GM23338 (cell line): ENCODE measurements around the gene PLD6. TPM values are rescaled to one million over a fixed set of nuclear protein-coding genes. Genes with fewer than 3 reads are reported as not detected.

ENCODE experiments used
- ATAC-seq: fragments of 200-7000 bp; cut with Tn5 transposase; 3 replicates; pipeline ENCODE4 v1.9.1; 2020
- DNase-seq: peaks from one replicate; pipeline ENCODE4 v3.0.0-alpha.2; 2015; ENCODE audit warnings: low spot score
- H2AFZ ChIP-seq: fragments of 200-600 bp; sonication (generic); 2 replicates; pipeline ENCODE4 v1.8.0; 2016; ENCODE audit warnings: antibody characterized with exemption, mild to moderate bottlenecking, moderate library complexity
- H3F3A ChIP-seq: fragments of 200-600 bp; sonication (generic); replicated peaks from 2 replicates; pipeline ENCODE4 v1.8.0; 2017; ENCODE audit warnings: antibody characterized with exemption, mixed run types, low read depth
- H3K27ac ChIP-seq: fragments of 200-600 bp; sonication (generic); 2 replicates; pipeline ENCODE4 v1.6.1; 2016; ENCODE audit warnings: low read depth
- H3K27me3 ChIP-seq: fragments of 200-600 bp; sonication (generic); 2 replicates; pipeline ENCODE4 v1.8.0; 2016; ENCODE audit warnings: mild to moderate bottlenecking, mixed run types, moderate library complexity; ENCODE audit not compliant: insufficient read depth
- H3K36me3 ChIP-seq: fragments of 200-600 bp; sonication (generic); 2 replicates; pipeline ENCODE4 v1.8.0; 2016; ENCODE audit warnings: mild to moderate bottlenecking; ENCODE audit not compliant: insufficient read depth
- H3K4me1 ChIP-seq: fragments of 200-600 bp; sonication (generic); 2 replicates; pipeline ENCODE4 v1.8.0; 2016; ENCODE audit warnings: mild to moderate bottlenecking, moderate library complexity; ENCODE audit not compliant: insufficient read depth
- H3K4me2 ChIP-seq: fragments of 200-600 bp; sonication (generic); 2 replicates; pipeline ENCODE4 v1.7.1; 2017; ENCODE audit warnings: mixed run types
- H3K4me3 ChIP-seq: fragments of 200-600 bp; sonication (generic); 2 replicates; pipeline ENCODE4 v1.6.1; 2016; ENCODE audit warnings: mixed run types
- H3K79me2 ChIP-seq: fragments of 200-600 bp; sonication (generic); replicated peaks from 2 replicates; pipeline ENCODE4 v1.8.0; 2017; ENCODE audit warnings: mild to moderate bottlenecking; ENCODE audit not compliant: insufficient read depth
- H3K9me2 ChIP-seq: fragments of 200-600 bp; sonication (generic); 2 replicates; pipeline ENCODE4 v1.8.0; 2017; ENCODE audit not compliant: insufficient read depth
- H4K20me1 ChIP-seq: fragments of 200-600 bp; sonication (generic); replicated peaks from 2 replicates; pipeline ENCODE4 v1.8.0; 2017; ENCODE audit warnings: mild to moderate bottlenecking; ENCODE audit not compliant: insufficient read depth
- H3K27ac Mint-ChIP-seq: 2 replicates; pipeline ENCODE4 v1.8.0; 2020; ENCODE audit warnings: inconsistent platforms, mild to moderate bottlenecking, moderate library complexity, mixed read lengths
- H3K27me3 Mint-ChIP-seq: 3 replicates; pipeline ENCODE4 v1.8.0; 2022; ENCODE audit warnings: low read depth, mild to moderate bottlenecking, moderate library complexity, mixed read lengths, inconsistent platforms; ENCODE audit not compliant: insufficient read depth, poor library complexity
- H3K36me3 Mint-ChIP-seq: 3 replicates; pipeline ENCODE4 v1.8.0; 2021; ENCODE audit warnings: low read depth, mild to moderate bottlenecking, inconsistent platforms, moderate library complexity, mixed read lengths
- H3K4me1 Mint-ChIP-seq: 3 replicates; pipeline ENCODE4 v1.8.0; 2020; ENCODE audit warnings: mild to moderate bottlenecking, inconsistent platforms, mixed read lengths
- H3K4me3 Mint-ChIP-seq: 3 replicates; pipeline ENCODE4 v1.8.0; 2021; ENCODE audit warnings: moderate library complexity, mild to moderate bottlenecking, inconsistent platforms, mixed read lengths
- H3K9me3 Mint-ChIP-seq: 3 replicates; pipeline ENCODE4 v1.8.0; 2020; ENCODE audit warnings: moderate library complexity, mild to moderate bottlenecking, inconsistent platforms, mixed read lengths
- CREB1 ChIP-seq: fragments of 250-450 bp; sonication (Bioruptor Pico); IDR thresholded peaks from 2 replicates; pipeline ENCODE4 v1.5.0; 2020; ENCODE audit warnings: low read depth, mild to moderate bottlenecking, moderate library complexity
- EZH2 ChIP-seq: fragments of 200-600 bp; sonication (generic); IDR thresholded peaks from one replicate; pipeline ENCODE4 v1.8.0; 2017; ENCODE audit warnings: antibody characterized with exemption, mild to moderate bottlenecking, low read depth; ENCODE audit not compliant: unreplicated experiment
- EZH2phosphoT487 ChIP-seq: fragments of 200-600 bp; sonication (generic); IDR thresholded peaks from one replicate; pipeline ENCODE4 v1.8.1; 2018; ENCODE audit warnings: antibody characterized with exemption; ENCODE audit not compliant: unreplicated experiment
- JUNB ChIP-seq: IDR thresholded peaks from one replicate; pipeline ENCODE4 v1.6.1; 2016; ENCODE audit warnings: antibody characterized with exemption; ENCODE audit not compliant: unreplicated experiment
- NANOG ChIP-seq: IDR thresholded peaks from 2 replicates; pipeline ENCODE4 v1.6.1; 2016; ENCODE audit warnings: antibody characterized with exemption, borderline replicate concordance
- POLR2AphosphoS5 ChIP-seq: IDR thresholded peaks from 2 replicates; pipeline ENCODE4 v1.6.1; 2016; ENCODE audit warnings: antibody characterized with exemption, low read depth
- REST ChIP-seq: IDR thresholded peaks from one replicate; pipeline ENCODE4 v1.6.1; 2018; ENCODE audit warnings: antibody characterized with exemption; ENCODE audit not compliant: unreplicated experiment
- STAT1 ChIP-seq: IDR thresholded peaks from one replicate; pipeline ENCODE4 v1.6.1; 2016; ENCODE audit warnings: antibody characterized with exemption; ENCODE audit not compliant: unreplicated experiment
- ZNF114 ChIP-seq: fragments of 250-450 bp; sonication (Bioruptor Pico); IDR thresholded peaks from 2 replicates; pipeline ENCODE4 v1.5.0; 2020; ENCODE audit warnings: mild to moderate bottlenecking, moderate library complexity
- ZNF331 ChIP-seq: fragments of 250-450 bp; sonication (Bioruptor Pico); IDR thresholded peaks from 2 replicates; pipeline ENCODE4 v1.5.0; 2020; ENCODE audit warnings: low read depth, mild to moderate bottlenecking, moderate library complexity
- polyA plus RNA-seq: library from polyadenylated mRNA; unstranded; fragments of >200 nt; fragmentation: Nextera tagmentation; extraction: Ambion mirVana; gene quantifications from 2 replicates; pipeline ENCODE4 v1.2.1, GENCODE V29; 2016
- total RNA-seq: library from RNA; depleted of rRNA; stranded (reverse); fragments of >200 nt; shearing (Covaris generic); gene quantifications from 2 replicates; pipeline ENCODE4 v1.2.3, GENCODE V29; 2014
- TF ChIP-seq, protein P1 (sequence below): IDR thresholded peaks from 2 replicates; pipeline ENCODE4 v1.6.1; 2016; ENCODE audit warnings: antibody characterized with exemption
- TF ChIP-seq, protein P2 (sequence below): fragments of 250-450 bp; sonication (Bioruptor Pico); IDR thresholded peaks from 2 replicates; pipeline ENCODE4 v1.5.0; 2020; ENCODE audit warnings: mild to moderate bottlenecking, moderate library complexity
- TF ChIP-seq, protein P3 (sequence below), 2 experiments: fragments of 200-600 bp in 1 of 2; sonication (generic) in 1 of 2; conservative IDR thresholded peaks; 2 replicates each; pipeline versions ENCODE4 v1.5.1 to v1.6.1; 2016 to 2017; ENCODE audit warnings: antibody characterized with exemption in 2 of 2, low read depth in 2 of 2, mild to moderate bottlenecking in 2 of 2, moderate library complexity in 1 of 2

PLD6 gene
- total and polyA plus RNA-seq, 2 experiments from 2014 or later = not detected

DNA sequence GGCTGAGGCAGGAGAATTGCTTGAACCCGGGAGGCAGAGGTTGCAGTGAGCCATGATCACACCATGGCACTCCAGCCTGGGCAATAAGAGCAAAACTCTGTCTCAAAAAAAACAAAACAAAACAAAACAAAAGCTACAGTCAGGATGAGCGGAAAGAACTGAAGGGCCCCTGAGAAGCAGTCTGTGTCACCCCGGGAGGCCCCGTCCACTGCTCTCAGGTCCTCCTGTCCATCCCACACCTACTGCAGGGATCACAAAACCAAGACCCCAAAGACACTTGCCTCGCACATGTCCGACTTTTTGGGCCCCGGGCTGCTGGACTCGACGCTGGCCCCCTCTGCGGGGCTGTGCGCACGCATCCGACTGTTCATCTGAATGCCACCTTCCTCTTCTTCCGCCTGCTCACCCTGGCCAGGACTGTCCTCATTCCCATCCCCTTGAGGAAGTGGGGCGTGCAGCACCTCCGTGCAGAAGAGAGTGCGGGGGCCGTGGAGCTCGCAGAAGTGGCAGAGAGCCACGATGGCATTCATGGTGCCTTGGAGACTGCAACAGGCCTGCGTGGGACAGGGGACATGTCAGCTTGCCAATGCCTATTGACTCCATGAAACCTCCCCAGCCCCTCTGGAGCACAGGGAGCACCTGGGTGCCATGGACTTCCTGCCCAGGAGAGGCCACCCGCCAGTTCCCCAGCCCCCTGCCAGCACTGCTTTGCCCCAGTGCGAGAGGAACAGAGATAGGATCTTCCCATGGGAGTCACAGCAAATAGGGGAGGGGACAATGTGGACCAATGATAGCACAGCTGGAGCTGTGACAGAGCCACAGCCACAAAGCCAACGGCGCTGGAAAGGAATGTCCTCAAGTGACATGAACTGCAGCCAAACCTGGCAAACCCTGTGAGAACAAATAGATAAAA, 21.7 kb upstream of the PLD6 start:
- H3K36me3 Mint-ChIP-seq = peaks cover 78% of the 10 kb centered on the region
- Histone ChIP-seq H3K79me2 (peaks cover 4% of the 10 kb centered on the region; the same call in 1 of the 2 replicates), H3K4me1 (no peaks in the 10 kb centered on the region), H3K4me2 (no peak overlapping the region), H3K4me3 (no peak overlapping the region), H2AFZ (no peak overlapping the region), H4K20me1 (peaks cover 3% of the 10 kb centered on the region; the same call in 1 of the 2 replicates), H3K9me2 (no peaks in the 10 kb centered on the region), H3K27me3 (no peaks in the 10 kb centered on the region), H3K27ac (no peak overlapping the region), H3F3A (no peaks in the 10 kb centered on the region), H3K36me3 (peaks cover 30% of the 10 kb centered on the region)
- DNase-seq (no peak), ATAC-seq (no peak)
- TF ChIP-seq, protein P1, sequence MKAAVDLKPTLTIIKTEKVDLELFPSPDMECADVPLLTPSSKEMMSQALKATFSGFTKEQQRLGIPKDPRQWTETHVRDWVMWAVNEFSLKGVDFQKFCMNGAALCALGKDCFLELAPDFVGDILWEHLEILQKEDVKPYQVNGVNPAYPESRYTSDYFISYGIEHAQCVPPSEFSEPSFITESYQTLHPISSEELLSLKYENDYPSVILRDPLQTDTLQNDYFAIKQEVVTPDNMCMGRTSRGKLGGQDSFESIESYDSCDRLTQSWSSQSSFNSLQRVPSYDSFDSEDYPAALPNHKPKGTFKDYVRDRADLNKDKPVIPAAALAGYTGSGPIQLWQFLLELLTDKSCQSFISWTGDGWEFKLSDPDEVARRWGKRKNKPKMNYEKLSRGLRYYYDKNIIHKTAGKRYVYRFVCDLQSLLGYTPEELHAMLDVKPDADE = no peak
- TF ChIP-seq EZH2phosphoT487 (no peak), POLR2AphosphoS5 (no peak), CREB1 (CRISPR knock-in tag) (no peak), ZNF331 (CRISPR knock-in tag) (no peak), REST (no peak), JUNB (no peak), STAT1 (no peak), NANOG (no peak), EZH2 (no peak), ZNF114 (CRISPR knock-in tag) (no peak)
- TF ChIP-seq, protein P2, sequence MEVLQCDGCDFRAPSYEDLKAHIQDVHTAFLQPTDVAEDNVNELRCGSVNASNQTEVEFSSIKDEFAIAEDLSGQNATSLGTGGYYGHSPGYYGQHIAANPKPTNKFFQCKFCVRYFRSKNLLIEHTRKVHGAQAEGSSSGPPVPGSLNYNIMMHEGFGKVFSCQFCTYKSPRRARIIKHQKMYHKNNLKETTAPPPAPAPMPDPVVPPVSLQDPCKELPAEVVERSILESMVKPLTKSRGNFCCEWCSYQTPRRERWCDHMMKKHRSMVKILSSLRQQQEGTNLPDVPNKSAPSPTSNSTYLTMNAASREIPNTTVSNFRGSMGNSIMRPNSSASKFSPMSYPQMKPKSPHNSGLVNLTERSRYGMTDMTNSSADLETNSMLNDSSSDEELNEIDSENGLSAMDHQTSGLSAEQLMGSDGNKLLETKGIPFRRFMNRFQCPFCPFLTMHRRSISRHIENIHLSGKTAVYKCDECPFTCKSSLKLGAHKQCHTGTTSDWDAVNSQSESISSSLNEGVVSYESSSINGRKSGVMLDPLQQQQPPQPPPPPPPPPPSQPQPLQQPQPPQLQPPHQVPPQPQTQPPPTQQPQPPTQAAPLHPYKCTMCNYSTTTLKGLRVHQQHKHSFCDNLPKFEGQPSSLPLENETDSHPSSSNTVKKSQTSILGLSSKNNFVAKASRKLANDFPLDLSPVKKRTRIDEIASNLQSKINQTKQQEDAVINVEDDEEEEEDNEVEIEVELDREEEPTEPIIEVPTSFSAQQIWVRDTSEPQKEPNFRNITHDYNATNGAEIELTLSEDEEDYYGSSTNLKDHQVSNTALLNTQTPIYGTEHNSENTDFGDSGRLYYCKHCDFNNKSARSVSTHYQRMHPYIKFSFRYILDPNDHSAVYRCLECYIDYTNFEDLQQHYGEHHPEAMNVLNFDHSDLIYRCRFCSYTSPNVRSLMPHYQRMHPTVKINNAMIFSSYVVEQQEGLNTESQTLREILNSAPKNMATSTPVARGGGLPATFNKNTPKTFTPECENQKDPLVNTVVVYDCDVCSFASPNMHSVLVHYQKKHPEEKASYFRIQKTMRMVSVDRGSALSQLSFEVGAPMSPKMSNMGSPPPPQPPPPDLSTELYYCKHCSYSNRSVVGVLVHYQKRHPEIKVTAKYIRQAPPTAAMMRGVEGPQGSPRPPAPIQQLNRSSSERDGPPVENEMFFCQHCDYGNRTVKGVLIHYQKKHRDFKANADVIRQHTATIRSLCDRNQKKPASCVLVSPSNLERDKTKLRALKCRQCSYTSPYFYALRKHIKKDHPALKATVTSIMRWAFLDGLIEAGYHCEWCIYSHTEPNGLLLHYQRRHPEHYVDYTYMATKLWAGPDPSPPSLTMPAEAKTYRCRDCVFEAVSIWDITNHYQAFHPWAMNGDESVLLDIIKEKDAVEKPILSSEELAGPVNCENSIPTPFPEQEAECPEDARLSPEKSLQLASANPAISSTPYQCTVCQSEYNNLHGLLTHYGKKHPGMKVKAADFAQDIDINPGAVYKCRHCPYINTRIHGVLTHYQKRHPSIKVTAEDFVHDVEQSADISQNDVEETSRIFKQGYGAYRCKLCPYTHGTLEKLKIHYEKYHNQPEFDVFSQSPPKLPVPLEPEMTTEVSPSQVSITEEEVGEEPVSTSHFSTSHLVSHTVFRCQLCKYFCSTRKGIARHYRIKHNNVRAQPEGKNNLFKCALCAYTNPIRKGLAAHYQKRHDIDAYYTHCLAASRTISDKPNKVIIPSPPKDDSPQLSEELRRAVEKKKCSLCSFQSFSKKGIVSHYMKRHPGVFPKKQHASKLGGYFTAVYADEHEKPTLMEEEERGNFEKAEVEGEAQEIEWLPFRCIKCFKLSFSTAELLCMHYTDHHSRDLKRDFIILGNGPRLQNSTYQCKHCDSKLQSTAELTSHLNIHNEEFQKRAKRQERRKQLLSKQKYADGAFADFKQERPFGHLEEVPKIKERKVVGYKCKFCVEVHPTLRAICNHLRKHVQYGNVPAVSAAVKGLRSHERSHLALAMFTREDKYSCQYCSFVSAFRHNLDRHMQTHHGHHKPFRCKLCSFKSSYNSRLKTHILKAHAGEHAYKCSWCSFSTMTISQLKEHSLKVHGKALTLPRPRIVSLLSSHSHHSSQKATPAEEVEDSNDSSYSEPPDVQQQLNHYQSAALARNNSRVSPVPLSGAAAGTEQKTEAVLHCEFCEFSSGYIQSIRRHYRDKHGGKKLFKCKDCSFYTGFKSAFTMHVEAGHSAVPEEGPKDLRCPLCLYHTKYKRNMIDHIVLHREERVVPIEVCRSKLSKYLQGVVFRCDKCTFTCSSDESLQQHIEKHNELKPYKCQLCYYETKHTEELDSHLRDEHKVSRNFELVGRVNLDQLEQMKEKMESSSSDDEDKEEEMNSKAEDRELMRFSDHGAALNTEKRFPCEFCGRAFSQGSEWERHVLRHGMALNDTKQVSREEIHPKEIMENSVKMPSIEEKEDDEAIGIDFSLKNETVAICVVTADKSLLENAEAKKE (CRISPR knock-in tag) = no peak
- TF ChIP-seq, protein P3, sequence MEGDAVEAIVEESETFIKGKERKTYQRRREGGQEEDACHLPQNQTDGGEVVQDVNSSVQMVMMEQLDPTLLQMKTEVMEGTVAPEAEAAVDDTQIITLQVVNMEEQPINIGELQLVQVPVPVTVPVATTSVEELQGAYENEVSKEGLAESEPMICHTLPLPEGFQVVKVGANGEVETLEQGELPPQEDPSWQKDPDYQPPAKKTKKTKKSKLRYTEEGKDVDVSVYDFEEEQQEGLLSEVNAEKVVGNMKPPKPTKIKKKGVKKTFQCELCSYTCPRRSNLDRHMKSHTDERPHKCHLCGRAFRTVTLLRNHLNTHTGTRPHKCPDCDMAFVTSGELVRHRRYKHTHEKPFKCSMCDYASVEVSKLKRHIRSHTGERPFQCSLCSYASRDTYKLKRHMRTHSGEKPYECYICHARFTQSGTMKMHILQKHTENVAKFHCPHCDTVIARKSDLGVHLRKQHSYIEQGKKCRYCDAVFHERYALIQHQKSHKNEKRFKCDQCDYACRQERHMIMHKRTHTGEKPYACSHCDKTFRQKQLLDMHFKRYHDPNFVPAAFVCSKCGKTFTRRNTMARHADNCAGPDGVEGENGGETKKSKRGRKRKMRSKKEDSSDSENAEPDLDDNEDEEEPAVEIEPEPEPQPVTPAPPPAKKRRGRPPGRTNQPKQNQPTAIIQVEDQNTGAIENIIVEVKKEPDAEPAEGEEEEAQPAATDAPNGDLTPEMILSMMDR (conservative IDR thresholded peaks at IDR 0.05; ENCODE audit: low read depth in 2 of 2) = no peak
- H3K4me1 Mint-ChIP-seq = no peaks in the 10 kb centered on the region
- no peak overlapping the region for H3K27ac Mint-ChIP-seq
- no peaks in the 10 kb centered on the region for H3K9me3 Mint-ChIP-seq
- no peak overlapping the region for H3K4me3 Mint-ChIP-seq
- H3K27me3 Mint-ChIP-seq = peaks cover 12% of the 10 kb centered on the region
